Muscle of leg (tissue), 11 donors: Measurements from ENCODE around the gene PPP1R15B. TPM values are rescaled to one million over a fixed set of nuclear protein-coding genes. Genes with fewer than 3 reads are reported as not detected.

Experiments used
- DNase-seq: peaks from one replicate; pipeline ENCODE4 v3.0.0; 2013
- H3K27ac ChIP-seq: one replicate; pipeline ENCODE4 v1.5.1; 2013; ENCODE audit warnings: mild to moderate bottlenecking, low read length, control low read depth
- H3K27me3 ChIP-seq: one replicate; pipeline ENCODE4 v1.6.1; 2013; ENCODE audit warnings: low read length; ENCODE audit not compliant: control insufficient read depth, insufficient read depth
- H3K36me3 ChIP-seq: one replicate; pipeline ENCODE4 v1.6.1; 2013; ENCODE audit warnings: low read length; ENCODE audit not compliant: control insufficient read depth, insufficient read depth
- H3K4me1 ChIP-seq: one replicate; pipeline ENCODE4 v1.6.1; 2013; ENCODE audit warnings: low read length; ENCODE audit not compliant: control insufficient read depth, insufficient read depth
- H3K4me3 ChIP-seq: one replicate; pipeline ENCODE4 v1.5.1; 2013; ENCODE audit warnings: low read length, control low read depth
- H3K9me3 ChIP-seq: replicated peaks from 2 replicates; pipeline ENCODE4 v1.6.1; 2013; ENCODE audit warnings: low read depth, low read length; ENCODE audit not compliant: control insufficient read depth
- WGBS: methylation state at CpG from one replicate; pipeline ENCODE4 v1.1.5; 2013; ENCODE audit warnings: missing lambda C conversion rate; ENCODE audit not compliant: insufficient coverage; 5-methylcytosine and 5-hydroxymethylcytosine counted together
- polyA plus RNA-seq, 8 donors: library from polyadenylated mRNA; unstranded; fragments of 120-200 nt; gene quantifications; one replicate each; pipeline versions ENCODE4 v1.2.1 to v1.2.3, GENCODE V29; 2013; ENCODE audit warnings: inconsistent platforms in 1 of 8, low replicate concordance in 1 of 8; ENCODE audit not compliant: insufficient read length in 8 of 8, insufficient read depth in 1 of 8
- total RNA-seq: library from RNA; stranded (reverse); fragments of 120-200 nt; gene quantifications from one replicate; pipeline ENCODE4 v1.2.4, GENCODE V29; 2013

PPP1R15B gene
- total and polyA plus RNA-seq, 9 donors: 20.9 to 33.4 (median 25.0) TPM

GRCh38 chr1:204383163-204383904 is 28.3 kb downstream of the PPP1R15B start:
- DNase-seq: no peak
- Histone ChIP-seq H3K9me3 (no peaks in the 10 kb centered on the region), H3K36me3 (no peaks in the 10 kb centered on the region), H3K4me3 (no peak overlapping the region), H3K27ac (no peak overlapping the region), H3K4me1 (peaks cover under 1% of the 10 kb centered on the region), H3K27me3 (peaks cover 37% of the 10 kb centered on the region)
- WGBS: 59% methylated on average over 3 of the region's 5 CpGs

- no peak overlapping the region for H3K4me3 ChIP-seq
Observed at GRCh38 chr1:204382714-204383083, 28.9 kb downstream of the PPP1R15B start.

GRCh38 chr1:204380293-204380831 is 31.3 kb downstream of the PPP1R15B start:
- DNase-seq: no peak
- H3K4me1 ChIP-seq: peaks cover 12% of the 10 kb centered on the region
- H3K27ac ChIP-seq: no peak overlapping the region
- no peaks in the 10 kb centered on the region for H3K36me3 ChIP-seq
- H3K27me3 ChIP-seq: peaks cover 59% of the 10 kb centered on the region
- H3K9me3 ChIP-seq: no peaks in the 10 kb centered on the region
- H3K4me3 ChIP-seq: no peak overlapping the region
- 48% methylated on average over 2 of the region's 8 CpGs for WGBS

More at GRCh38 chr1:204382714-204383083, 28.9 kb downstream of the PPP1R15B start:
- peaks cover 43% of the 10 kb centered on the region for H3K27me3 ChIP-seq
- peaks cover 6% of the 10 kb centered on the region for H3K4me1 ChIP-seq
- H3K27ac ChIP-seq: no peak overlapping the region
- H3K36me3 ChIP-seq: no peaks in the 10 kb centered on the region
- no CpG with 5 or more reads among the region's 2 CpGs for WGBS
- no peak for DNase-seq
- H3K9me3 ChIP-seq: no peaks in the 10 kb centered on the region

- Histone ChIP-seq H3K27ac (no peak overlapping the region), H3K4me3 (peak overlapping the region; percentile 39), H3K9me3 (no peaks in the 10 kb centered on the region), H3K4me1 (peaks cover 12% of the 10 kb centered on the region), H3K27me3 (peaks cover 73% of the 10 kb centered on the region), H3K36me3 (no peaks in the 10 kb centered on the region)
- DNase-seq: no peak
- 1% methylated on average over 49 of the region's 55 CpGs for WGBS
Observed at GRCh38 chr1:204377800-204378668, 33.6 kb downstream of the PPP1R15B start.

- WGBS: 32% methylated on average over 21 of the region's 28 CpGs
- H3K27me3 ChIP-seq: peaks cover 71% of the 10 kb centered on the region
- H3K4me3 ChIP-seq: peak overlapping the region; percentile 39
- peaks cover 12% of the 10 kb centered on the region for H3K4me1 ChIP-seq
- no peak for DNase-seq
- H3K9me3 ChIP-seq: no peaks in the 10 kb centered on the region
- H3K27ac ChIP-seq: no peak overlapping the region
- H3K36me3 ChIP-seq: no peaks in the 10 kb centered on the region
Observed at GRCh38 chr1:204376919-204377799, 34.5 kb downstream of the PPP1R15B start.

- DNase-seq: no peak
- 69% methylated on average over 3 of the region's 6 CpGs for WGBS
- H3K27me3 ChIP-seq: peaks cover 68% of the 10 kb centered on the region
- peaks cover 12% of the 10 kb centered on the region for H3K4me1 ChIP-seq
- H3K27ac ChIP-seq: no peak overlapping the region
- no peaks in the 10 kb centered on the region for H3K36me3 ChIP-seq
- H3K4me3 ChIP-seq: no peak overlapping the region
- no peaks in the 10 kb centered on the region for H3K9me3 ChIP-seq
Observed at GRCh38 chr1:204376465-204376864, 35.2 kb downstream of the PPP1R15B start.

GRCh38 chr1:204373911-204374310 is 37.7 kb downstream of the PPP1R15B start:
- Histone ChIP-seq H3K36me3 (no peaks in the 10 kb centered on the region), H3K27me3 (peaks cover 57% of the 10 kb centered on the region), H3K9me3 (no peaks in the 10 kb centered on the region), H3K4me1 (peaks cover 19% of the 10 kb centered on the region), H3K4me3 (no peak overlapping the region), H3K27ac (no peak overlapping the region)
- DNase-seq: no peak
- 87% methylated on average over 4 of the region's 4 CpGs for WGBS

- no peak overlapping the region for H3K4me3 ChIP-seq
- 100% methylated on average over 1 of the region's 10 CpGs for WGBS
- H3K27ac ChIP-seq: no peak overlapping the region
- H3K9me3 ChIP-seq: no peaks in the 10 kb centered on the region
- H3K36me3 ChIP-seq: no peaks in the 10 kb centered on the region
- H3K27me3 ChIP-seq: peaks cover 33% of the 10 kb centered on the region
- DNase-seq: no peak
- H3K4me1 ChIP-seq: peaks cover 18% of the 10 kb centered on the region
Observed at GRCh38 chr1:204370176-204370575, 41.4 kb downstream of the PPP1R15B start.

- H3K9me3 ChIP-seq: no peaks in the 10 kb centered on the region
- no peak for DNase-seq
- WGBS: 60% methylated on average over 5 of the region's 13 CpGs
- H3K4me1 ChIP-seq: peaks cover 18% of the 10 kb centered on the region
- H3K4me3 ChIP-seq: no peak overlapping the region
- peaks cover 31% of the 10 kb centered on the region for H3K27me3 ChIP-seq
- H3K27ac ChIP-seq: no peak overlapping the region
- H3K36me3 ChIP-seq: no peaks in the 10 kb centered on the region
Observed at GRCh38 chr1:204368996-204369726, 42.5 kb downstream of the PPP1R15B start.
